ENCODE measurements around the gene WDR72. TPM values are rescaled to one million over a fixed set of nuclear protein-coding genes. Genes with fewer than 3 reads are reported as not detected.

Gene WDR72
- total and polyA plus RNA-seq, 2 experiments from 2014 or later, result 0.99 to 1.9 TPM

GRCh38 chr15:53746101-53746500 lies 13.4 kb downstream of the WDR72 start (continued):
- TF ChIP-seq REST (IDR thresholded peaks at IDR 0.05; ENCODE audit: unreplicated experiment) (no peak), NANOG (IDR thresholded peaks at IDR 0.05; ENCODE audit: borderline replicate concordance) (no peak)

GRCh38 chr15:53739651-53740050 lies 19.8 kb downstream of the WDR72 start:
- Histone ChIP-seq H4K20me1 (replicated peaks; ENCODE audit: insufficient read depth) (no peaks in the 10 kb centered on the region), H3K27me3 (ENCODE audit: insufficient read depth) (no peaks in the 10 kb centered on the region), H3K27ac (ENCODE audit: low read depth) (no peak overlapping the region), H3K4me1 (ENCODE audit: insufficient read depth) (no peaks in the 10 kb centered on the region), H3K4me3 (no peak overlapping the region), H3K79me2 (replicated peaks; ENCODE audit: insufficient read depth) (no peaks in the 10 kb centered on the region), H3F3A (replicated peaks; ENCODE audit: low read depth) (no peaks in the 10 kb centered on the region), H2AFZ (no peak overlapping the region), H3K4me2 (no peak overlapping the region), H3K36me3 (ENCODE audit: insufficient read depth) (no peaks in the 10 kb centered on the region), H3K9me2 (ENCODE audit: insufficient read depth) (no peaks in the 10 kb centered on the region)
- Mint-ChIP-seq H3K27me3 (ENCODE audit: insufficient read depth, low read depth, poor library complexity) (no peaks in the 10 kb centered on the region), H3K4me1 (peaks cover 2% of the 10 kb centered on the region; the same call in 1 of the 3 replicates), H3K9me3 (no peaks in the 10 kb centered on the region), H3K4me3 (no peak overlapping the region), H3K36me3 (ENCODE audit: low read depth) (no peaks in the 10 kb centered on the region), H3K27ac (no peak overlapping the region)
- no peak for ATAC-seq
- DNase-seq (ENCODE audit: low spot score), result no peak
- TF ChIP-seq CREB1 (CRISPR knock-in tag; IDR thresholded peaks at IDR 0.05; ENCODE audit: low read depth) (no peak), CTCF (conservative IDR thresholded peaks at IDR 0.05; ENCODE audit: low read depth in 2 of 2) (no peak), ZNF331 (CRISPR knock-in tag; IDR thresholded peaks at IDR 0.05; ENCODE audit: low read depth) (no peak), POLR2AphosphoS5 (IDR thresholded peaks at IDR 0.05; ENCODE audit: low read depth) (no peak), JUNB (IDR thresholded peaks at IDR 0.05; ENCODE audit: unreplicated experiment) (no peak)

- DNase-seq (ENCODE audit: low spot score) (no peak), ATAC-seq (no peak)
- Mint-ChIP-seq H3K27ac (no peak overlapping the region), H3K4me1 (peaks cover 2% of the 10 kb centered on the region; the same call in 1 of the 3 replicates), H3K36me3 (ENCODE audit: low read depth) (no peaks in the 10 kb centered on the region), H3K4me3 (no peak overlapping the region), H3K27me3 (ENCODE audit: insufficient read depth, low read depth, poor library complexity) (no peaks in the 10 kb centered on the region), H3K9me3 (no peaks in the 10 kb centered on the region)
- Histone ChIP-seq H3K4me3 (no peak overlapping the region), H3K4me1 (ENCODE audit: insufficient read depth) (no peaks in the 10 kb centered on the region), H3K27me3 (ENCODE audit: insufficient read depth) (no peaks in the 10 kb centered on the region), H3K79me2 (replicated peaks; ENCODE audit: insufficient read depth) (no peaks in the 10 kb centered on the region), H4K20me1 (replicated peaks; ENCODE audit: insufficient read depth) (no peaks in the 10 kb centered on the region), H3K36me3 (ENCODE audit: insufficient read depth) (no peaks in the 10 kb centered on the region), H3K4me2 (no peak overlapping the region), H2AFZ (no peak overlapping the region), H3K9me2 (ENCODE audit: insufficient read depth) (no peaks in the 10 kb centered on the region), H3F3A (replicated peaks; ENCODE audit: low read depth) (no peaks in the 10 kb centered on the region), H3K27ac (ENCODE audit: low read depth) (no peak overlapping the region)
- no peak for TF ChIP-seq JUNB (IDR thresholded peaks at IDR 0.05; ENCODE audit: unreplicated experiment)
- TF ChIP-seq ZNF462 (CRISPR knock-in tag; IDR thresholded peaks at IDR 0.05), result no peak
- TF ChIP-seq CREB1 (CRISPR knock-in tag; IDR thresholded peaks at IDR 0.05; ENCODE audit: low read depth), result no peak
- no peak for TF ChIP-seq POLR2AphosphoS5 (IDR thresholded peaks at IDR 0.05; ENCODE audit: low read depth)
- TF ChIP-seq ZNF114 (CRISPR knock-in tag; IDR thresholded peaks at IDR 0.05), result no peak
Observed at GRCh38 chr15:53739187-53739586, 20.3 kb downstream of the WDR72 start.

All from GM23338 (cell line).